ENCODE measurements around the gene P2RX3. TPM values are rescaled to one million over a fixed set of nuclear protein-coding genes. Genes with fewer than 3 reads are reported as not detected.

The P2RX3 gene
- total and polyA plus RNA-seq, 2 of the 8 experiments (the other 6 are each of a cell fraction or from before 2014, with no cell fraction given): 0.45 to 0.47 TPM

DNA sequence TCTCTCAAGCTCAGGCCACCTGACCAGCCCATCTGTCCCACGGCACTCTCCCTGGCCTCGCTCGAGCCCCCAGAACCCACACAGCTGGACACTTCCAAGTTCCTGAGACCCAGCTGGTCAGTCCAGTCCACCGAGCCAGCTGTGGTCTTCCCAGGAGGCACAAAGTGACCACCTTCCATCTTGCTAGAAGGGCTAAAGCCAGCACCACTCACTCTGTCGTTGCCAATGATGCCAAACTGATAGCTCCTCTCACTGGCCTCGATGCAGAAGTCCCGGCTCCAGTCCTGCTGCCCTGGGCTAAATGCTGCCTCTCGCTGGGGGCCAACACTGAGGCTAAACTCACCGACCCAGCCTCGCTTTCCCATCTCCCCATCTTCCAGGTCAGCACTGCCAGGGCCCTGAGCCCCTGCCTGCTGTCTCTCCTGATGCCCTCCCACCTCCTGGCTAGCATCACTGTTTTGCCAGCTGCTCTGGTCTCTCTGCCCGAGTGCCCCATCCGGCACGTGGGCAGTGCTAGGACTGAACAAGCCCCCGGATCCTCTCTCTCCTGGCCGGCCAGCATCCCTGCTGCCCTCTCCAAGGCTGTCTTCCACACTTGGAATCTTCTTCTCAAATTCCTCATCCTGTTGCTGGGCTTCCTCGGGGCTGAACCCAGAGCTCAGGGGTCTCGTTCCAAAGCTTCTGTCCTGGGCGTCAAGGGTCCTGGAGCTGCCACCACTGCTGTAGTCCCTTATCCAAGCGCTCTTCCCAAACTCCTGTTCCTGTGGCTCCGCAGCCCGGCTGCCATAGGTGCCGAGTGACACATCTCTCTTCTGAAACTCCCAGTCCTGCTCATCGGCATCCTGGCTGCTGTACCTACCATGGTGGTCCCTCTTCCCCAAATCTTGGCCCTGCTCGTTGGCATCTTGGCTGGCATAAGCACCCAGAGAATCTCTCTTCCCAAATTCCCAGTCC, 28.8 kb upstream of the P2RX3 start (continued):
- TF ChIP-seq, protein P1, sequence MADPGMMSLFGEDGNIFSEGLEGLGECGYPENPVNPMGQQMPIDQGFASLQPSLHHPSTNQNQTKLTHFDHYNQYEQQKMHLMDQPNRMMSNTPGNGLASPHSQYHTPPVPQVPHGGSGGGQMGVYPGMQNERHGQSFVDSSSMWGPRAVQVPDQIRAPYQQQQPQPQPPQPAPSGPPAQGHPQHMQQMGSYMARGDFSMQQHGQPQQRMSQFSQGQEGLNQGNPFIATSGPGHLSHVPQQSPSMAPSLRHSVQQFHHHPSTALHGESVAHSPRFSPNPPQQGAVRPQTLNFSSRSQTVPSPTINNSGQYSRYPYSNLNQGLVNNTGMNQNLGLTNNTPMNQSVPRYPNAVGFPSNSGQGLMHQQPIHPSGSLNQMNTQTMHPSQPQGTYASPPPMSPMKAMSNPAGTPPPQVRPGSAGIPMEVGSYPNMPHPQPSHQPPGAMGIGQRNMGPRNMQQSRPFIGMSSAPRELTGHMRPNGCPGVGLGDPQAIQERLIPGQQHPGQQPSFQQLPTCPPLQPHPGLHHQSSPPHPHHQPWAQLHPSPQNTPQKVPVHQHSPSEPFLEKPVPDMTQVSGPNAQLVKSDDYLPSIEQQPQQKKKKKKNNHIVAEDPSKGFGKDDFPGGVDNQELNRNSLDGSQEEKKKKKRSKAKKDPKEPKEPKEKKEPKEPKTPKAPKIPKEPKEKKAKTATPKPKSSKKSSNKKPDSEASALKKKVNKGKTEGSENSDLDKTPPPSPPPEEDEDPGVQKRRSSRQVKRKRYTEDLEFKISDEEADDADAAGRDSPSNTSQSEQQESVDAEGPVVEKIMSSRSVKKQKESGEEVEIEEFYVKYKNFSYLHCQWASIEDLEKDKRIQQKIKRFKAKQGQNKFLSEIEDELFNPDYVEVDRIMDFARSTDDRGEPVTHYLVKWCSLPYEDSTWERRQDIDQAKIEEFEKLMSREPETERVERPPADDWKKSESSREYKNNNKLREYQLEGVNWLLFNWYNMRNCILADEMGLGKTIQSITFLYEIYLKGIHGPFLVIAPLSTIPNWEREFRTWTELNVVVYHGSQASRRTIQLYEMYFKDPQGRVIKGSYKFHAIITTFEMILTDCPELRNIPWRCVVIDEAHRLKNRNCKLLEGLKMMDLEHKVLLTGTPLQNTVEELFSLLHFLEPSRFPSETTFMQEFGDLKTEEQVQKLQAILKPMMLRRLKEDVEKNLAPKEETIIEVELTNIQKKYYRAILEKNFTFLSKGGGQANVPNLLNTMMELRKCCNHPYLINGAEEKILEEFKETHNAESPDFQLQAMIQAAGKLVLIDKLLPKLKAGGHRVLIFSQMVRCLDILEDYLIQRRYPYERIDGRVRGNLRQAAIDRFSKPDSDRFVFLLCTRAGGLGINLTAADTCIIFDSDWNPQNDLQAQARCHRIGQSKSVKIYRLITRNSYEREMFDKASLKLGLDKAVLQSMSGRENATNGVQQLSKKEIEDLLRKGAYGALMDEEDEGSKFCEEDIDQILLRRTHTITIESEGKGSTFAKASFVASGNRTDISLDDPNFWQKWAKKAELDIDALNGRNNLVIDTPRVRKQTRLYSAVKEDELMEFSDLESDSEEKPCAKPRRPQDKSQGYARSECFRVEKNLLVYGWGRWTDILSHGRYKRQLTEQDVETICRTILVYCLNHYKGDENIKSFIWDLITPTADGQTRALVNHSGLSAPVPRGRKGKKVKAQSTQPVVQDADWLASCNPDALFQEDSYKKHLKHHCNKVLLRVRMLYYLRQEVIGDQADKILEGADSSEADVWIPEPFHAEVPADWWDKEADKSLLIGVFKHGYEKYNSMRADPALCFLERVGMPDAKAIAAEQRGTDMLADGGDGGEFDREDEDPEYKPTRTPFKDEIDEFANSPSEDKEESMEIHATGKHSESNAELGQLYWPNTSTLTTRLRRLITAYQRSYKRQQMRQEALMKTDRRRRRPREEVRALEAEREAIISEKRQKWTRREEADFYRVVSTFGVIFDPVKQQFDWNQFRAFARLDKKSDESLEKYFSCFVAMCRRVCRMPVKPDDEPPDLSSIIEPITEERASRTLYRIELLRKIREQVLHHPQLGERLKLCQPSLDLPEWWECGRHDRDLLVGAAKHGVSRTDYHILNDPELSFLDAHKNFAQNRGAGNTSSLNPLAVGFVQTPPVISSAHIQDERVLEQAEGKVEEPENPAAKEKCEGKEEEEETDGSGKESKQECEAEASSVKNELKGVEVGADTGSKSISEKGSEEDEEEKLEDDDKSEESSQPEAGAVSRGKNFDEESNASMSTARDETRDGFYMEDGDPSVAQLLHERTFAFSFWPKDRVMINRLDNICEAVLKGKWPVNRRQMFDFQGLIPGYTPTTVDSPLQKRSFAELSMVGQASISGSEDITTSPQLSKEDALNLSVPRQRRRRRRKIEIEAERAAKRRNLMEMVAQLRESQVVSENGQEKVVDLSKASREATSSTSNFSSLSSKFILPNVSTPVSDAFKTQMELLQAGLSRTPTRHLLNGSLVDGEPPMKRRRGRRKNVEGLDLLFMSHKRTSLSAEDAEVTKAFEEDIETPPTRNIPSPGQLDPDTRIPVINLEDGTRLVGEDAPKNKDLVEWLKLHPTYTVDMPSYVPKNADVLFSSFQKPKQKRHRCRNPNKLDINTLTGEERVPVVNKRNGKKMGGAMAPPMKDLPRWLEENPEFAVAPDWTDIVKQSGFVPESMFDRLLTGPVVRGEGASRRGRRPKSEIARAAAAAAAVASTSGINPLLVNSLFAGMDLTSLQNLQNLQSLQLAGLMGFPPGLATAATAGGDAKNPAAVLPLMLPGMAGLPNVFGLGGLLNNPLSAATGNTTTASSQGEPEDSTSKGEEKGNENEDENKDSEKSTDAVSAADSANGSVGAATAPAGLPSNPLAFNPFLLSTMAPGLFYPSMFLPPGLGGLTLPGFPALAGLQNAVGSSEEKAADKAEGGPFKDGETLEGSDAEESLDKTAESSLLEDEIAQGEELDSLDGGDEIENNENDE (IDR thresholded peaks at IDR 0.05; ENCODE audit: insufficient replicate concordance, low read length): no peak
- TF ChIP-seq BCL11A (IDR thresholded peaks at IDR 0.05; ENCODE audit: low read depth in 2 of 2, low read length in 2 of 2): no peak
- TF ChIP-seq FOSL1 (IDR thresholded peaks at IDR 0.05; ENCODE audit: insufficient read depth, low read depth, low read length): no peak
- no peak for TF ChIP-seq CBX5 (IDR thresholded peaks at IDR 0.05; ENCODE audit: low read depth, low read length)
- TF ChIP-seq HDAC2 (IDR thresholded peaks at IDR 0.05; ENCODE audit: borderline replicate concordance in 1 of 2, low read depth in 2 of 2, low read length in 2 of 2): no peak
- TF ChIP-seq JUND (IDR thresholded peaks at IDR 0.05; ENCODE audit: low read length): no peak
- TF ChIP-seq JUN (IDR thresholded peaks at IDR 0.05; ENCODE audit: low read depth, low read length): no peak

Data from H1 (cell line).